IPS-18c (cell line): Measurements from ENCODE around the gene MSI2.

Experiments
- H3K4me3 ChIP-seq: 2 replicates; pipeline ENCODE4 v1.7.0; 2013; ENCODE audit warnings: low read depth, mild to moderate bottlenecking, low read length, moderate library complexity; ENCODE audit not compliant: insufficient read depth
- H3K9me3 ChIP-seq: one replicate; pipeline ENCODE4 v1.6.1; 2013; ENCODE audit warnings: mild to moderate bottlenecking, low read length, moderate library complexity; ENCODE audit not compliant: control insufficient read depth, insufficient read depth

MSI2 gene

DNA sequence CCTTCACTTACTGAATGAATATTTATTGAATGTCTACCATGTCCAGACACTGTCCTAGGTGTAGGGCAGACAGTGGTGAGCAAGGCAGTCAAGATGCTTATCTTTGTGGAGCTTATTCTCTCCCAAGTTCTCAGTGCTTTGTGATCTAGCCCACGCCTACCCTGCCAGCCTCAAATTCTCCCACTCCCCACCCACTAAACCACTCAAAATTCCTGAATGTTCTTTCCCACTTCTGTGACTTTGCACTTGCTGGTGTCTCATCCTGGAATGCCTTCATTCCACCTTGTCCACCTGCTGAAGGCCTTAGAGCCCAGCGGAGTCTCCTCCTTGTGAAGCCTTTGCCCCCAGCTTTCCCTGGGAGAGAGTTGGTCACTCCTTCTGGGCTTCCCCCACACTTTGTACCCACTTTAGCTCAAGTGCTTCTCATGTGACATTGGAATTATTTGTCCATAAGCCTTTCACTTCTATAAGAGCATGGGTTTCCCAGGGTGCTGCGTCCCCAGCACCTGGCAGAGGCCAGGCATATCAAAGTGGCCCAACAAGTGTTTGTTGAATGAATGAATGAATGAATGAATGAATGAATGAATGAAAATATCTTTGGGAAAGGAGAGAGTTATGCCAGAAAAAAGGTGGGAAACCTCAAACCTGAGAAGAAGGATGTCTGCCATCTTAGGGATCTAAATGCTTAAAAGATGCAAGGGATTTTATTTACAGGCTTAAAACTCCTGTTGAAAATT, 465.8 kb downstream of the MSI2 start:
- Histone ChIP-seq H3K9me3 (no peaks in the 10 kb centered on the region), H3K4me3 (no peak overlapping the region)

DNA sequence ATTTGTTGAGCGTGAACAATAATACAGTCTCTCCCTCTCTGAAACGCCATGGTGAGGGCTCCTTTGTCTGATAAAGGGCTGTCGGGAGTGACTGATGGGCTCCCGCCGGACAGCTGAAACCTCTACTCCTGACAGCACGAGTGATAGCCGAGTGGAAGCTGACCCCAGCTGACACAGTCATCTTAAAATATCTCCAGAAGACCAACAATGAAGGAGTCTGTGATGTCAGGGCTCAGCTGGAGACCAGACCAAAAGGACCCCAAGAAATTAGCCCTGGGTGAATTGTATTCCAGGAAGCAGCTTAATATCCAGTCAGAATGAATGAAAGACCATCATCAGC, 466.4 kb downstream of the MSI2 start:
- no peaks in the 10 kb centered on the region for H3K9me3 ChIP-seq
- H3K4me3 ChIP-seq: no peak overlapping the region

DNA sequence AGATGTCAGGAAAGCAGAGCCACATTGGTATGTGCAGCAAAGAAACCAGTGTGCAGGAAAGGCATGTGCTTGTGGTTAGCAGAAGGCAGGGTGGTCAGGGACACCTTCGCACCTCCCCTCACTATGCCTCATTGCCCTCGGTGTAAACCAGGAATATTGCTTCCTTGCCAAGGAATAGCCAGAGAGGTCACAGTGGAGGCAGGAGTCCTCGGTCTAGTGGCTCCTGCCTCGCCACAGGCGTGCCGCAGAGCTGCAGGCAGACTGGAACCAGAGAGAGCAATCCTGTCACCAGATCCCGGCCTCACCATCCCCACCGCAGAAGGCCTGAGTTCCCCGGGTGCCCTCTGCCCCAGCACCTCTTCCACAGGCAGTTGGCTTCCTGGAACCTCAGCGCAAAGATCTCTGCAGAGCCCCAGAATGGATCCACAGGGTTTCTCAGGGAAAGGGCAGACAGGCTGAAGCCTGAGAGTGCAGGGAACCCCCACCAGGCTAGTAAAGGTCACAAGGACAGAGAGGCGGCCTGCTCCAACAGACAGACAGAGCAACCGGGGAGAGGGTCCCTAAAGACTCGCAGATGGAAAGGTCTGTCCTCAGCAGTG, 467.2 kb downstream of the MSI2 start:
- H3K4me3 ChIP-seq: no peak overlapping the region
- no peaks in the 10 kb centered on the region for H3K9me3 ChIP-seq

DNA sequence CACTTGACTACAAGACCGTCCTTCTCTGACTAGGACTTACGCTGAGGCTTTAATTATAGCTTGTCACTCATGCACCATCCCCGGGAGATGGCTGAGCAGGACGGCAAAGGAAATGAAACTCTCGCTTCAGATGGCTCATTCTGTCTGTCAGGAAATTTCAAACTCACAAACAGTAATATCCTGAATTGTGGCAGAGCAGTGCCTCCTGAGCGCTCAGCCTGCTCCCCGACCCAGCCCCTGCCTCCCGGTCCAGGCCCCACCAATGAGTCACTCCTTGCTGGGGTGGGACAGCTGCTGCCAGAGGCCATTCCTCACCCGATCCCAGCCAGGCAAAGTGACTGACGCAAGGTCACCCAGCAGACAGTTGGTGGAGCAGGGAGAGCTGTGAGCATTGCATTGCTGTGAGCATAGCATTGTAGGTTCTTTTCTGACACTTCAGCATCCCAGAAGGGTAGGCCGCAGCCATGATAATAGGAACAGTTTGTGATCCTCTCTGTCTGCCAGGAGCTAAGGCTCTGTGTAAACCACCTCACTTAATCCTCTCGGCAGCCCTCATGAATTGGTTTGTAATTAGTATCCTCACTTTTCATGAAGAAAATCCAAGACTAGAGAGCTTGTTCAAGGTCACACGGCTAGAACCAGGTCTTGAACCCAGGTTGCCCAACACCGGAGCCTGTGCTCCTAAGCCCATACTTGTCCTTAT, 467.9 kb downstream of the MSI2 start:
- Histone ChIP-seq H3K9me3 (no peaks in the 10 kb centered on the region), H3K4me3 (no peak overlapping the region)

DNA sequence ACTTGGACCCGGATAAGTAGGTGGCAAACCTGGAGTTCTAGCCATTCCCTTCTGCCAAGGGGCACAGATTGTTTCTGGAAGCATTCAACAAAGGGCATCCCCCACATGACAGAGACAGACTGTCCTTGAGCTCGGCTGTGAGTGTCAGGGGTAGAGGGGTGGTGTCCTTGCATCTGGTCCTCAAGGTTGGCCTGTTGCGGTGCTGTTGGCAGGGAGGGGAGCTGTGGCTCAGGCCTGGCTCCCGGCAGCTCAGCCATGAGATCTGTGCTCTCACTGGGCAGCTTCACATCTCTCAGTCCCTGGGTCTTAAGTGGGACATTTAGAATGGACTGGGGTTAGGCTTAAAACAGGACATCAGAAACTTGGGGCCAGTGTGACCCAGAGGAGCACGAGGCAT, 468.4 kb downstream of the MSI2 start:
- no peak overlapping the region for H3K4me3 ChIP-seq
- H3K9me3 ChIP-seq: no peaks in the 10 kb centered on the region

DNA sequence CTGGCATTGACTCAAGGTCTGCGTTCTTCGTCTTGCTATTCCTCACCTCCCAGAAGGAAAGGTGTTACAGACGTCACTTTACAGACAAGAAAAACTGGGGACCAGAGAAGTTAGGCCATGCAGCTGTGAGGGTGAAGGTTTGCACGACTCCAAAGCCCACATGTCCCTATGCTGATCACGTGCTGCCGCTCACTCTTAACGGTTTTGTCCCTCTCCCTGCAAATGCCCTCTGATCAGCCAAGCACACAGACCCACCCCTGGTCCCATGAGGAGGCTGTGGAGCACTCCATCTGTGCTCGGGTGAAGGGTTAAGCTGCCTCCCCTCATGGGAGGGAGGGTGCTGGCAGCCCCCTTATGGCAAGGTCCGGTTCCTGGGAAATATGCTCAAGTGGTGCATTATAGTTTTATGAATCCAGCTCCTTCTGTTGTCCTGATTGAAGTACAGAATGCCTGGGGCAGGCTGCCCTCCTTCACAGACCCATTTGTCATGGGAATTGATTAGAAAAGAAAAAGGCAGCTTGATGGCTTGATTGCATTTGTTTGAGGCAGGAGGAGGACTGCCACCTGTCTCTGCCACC, 470.0 kb downstream of the MSI2 start:
- Histone ChIP-seq H3K9me3 (no peaks in the 10 kb centered on the region), H3K4me3 (no peak overlapping the region)

DNA sequence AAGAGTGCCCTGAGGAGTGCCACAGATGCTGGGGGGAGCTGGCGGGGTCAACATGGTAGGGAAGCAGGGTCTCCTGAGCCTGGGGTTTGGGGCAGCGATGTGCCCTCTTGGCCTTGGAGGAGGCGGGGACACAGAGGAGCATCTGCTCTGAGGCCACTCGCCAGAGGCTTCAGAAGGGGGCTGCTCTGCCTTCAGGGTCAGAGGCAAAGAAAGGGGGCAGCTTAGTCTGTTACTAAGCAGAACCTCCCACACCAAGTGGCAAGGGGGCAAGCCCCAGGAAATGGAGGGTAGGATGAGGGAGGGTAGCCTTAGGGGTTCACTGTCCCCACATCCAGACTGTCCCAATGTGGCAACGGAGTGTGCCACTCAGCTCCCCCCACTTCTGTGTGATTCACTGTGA, 470.5 kb downstream of the MSI2 start:
- Histone ChIP-seq H3K9me3 (no peaks in the 10 kb centered on the region), H3K4me3 (no peak overlapping the region)

DNA sequence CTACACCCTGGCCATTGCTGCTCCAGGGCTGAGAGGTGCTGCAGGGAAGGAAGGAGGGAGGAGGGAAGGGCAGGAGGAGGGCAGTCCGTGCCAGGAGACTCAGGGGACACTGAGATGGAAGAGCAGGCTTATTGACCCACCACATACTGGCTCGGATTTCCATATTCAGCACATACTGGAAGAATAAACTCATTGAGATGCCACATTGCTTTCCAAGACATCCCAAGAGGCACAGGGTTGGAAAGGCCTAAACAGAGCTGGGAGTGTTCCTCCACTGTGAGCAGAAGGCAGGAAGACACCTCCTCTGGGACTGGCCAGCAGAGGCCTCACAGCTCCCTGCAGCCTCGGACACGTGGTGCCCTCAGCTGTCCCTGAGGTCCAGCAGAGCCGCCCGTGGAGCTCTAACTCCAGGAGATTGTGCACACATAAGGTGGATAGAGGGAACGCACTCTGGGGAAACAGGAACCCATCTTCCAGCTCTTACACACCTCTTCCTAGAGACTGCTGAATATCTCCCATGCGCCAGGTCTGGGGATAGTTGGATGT, 471.4 kb downstream of the MSI2 start:
- Histone ChIP-seq H3K9me3 (no peaks in the 10 kb centered on the region), H3K4me3 (no peak overlapping the region)

DNA sequence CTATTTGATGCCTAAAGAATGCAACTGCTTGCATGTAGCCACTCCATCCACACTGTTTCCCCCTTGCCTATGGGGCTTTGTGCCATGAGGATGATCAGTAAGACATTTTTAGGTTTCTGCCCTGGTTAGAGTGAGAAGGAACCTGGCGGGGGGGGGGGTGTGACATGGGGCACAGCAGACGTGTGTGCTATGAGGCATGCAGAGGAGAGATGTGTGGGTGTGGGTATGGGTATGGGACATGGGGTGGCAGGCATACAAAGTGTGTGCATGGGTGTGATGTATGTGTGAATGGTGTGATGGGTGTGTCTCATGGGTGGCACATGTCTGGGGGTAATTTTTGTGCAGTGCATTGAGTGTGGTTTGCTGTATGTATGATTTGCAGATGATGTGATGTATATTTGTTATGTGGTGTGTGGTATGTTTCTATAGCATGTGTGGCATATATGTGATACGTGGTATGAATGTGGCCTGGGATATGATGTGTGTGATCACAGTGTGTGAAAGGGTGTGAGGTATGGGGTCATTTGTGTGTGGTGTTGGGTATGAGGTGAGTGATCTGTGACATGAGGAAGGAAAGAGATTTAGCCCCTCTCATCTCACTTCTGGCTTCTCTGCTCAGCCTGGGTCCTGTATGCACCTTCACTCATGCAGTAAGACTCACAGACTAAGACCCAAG, 473.8 kb downstream of the MSI2 start:
- no peaks in the 10 kb centered on the region for H3K9me3 ChIP-seq

DNA sequence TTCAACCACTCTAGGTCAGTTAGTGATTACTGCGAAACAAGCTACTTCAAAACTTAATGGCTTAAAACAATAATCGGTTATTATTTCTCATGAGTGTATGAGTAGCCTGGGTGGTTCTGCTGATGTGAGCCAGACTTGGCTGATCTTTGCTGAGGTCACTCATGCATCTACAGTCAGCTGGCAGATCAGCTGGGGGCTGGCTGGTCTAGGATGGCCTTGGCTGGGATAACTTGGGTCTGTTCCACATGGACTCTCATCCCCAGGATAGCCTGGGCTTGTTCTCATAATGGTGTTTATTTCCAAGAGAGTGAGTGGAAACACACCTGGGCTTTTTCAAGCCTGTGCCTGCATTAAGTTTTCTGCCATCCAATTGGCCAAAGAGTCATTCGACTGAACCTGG, 475.7 kb downstream of the MSI2 start:
- Histone ChIP-seq H3K4me3 (no peak overlapping the region), H3K9me3 (no peaks in the 10 kb centered on the region)

More for the DNA sequence above, 473.8 kb downstream of the MSI2 start:
- no peak overlapping the region for H3K4me3 ChIP-seq

DNA sequence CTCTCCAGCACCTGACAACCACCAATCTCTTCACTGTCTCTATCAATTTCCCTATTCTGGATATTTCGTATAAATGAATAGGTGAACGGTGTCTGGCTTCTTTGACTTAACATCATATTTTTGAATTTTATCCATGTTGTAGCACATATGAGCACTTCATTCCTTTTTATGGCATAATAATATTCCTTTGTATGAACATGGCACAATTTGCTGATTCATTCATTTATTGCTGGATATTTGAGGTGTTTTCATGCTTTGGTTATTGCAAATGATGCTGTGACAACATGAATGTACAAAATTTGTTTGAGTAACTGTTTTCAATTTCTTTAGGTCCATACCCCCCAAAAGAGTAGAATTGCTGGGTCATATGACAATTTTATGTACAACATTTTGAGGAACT, 476.8 kb downstream of the MSI2 start:
- H3K4me3 ChIP-seq: no peak overlapping the region
- H3K9me3 ChIP-seq: no peaks in the 10 kb centered on the region
